Activated effector memory CD4-positive, alpha-beta T cell treated with Interleukin-2 at 50 U/mL for 16 hours (primary cell): ENCODE data around the gene MYO1D.

Experiments
- DNase-seq: peaks from one replicate; pipeline ENCODE4 v3.0.0-alpha.2; 2020

MYO1D gene

GRCh38 chr17:32496395-32497073 lies 380.4 kb downstream of the MYO1D start:
- DNase-seq: no peak

- DNase-seq: no peak
These were observed 381.3 kb downstream of the MYO1D start for GRCh38 chr17:32495359-32496231.

GRCh38 chr17:32494621-32495358 lies 382.1 kb downstream of the MYO1D start:
- no peak for DNase-seq

DNA sequence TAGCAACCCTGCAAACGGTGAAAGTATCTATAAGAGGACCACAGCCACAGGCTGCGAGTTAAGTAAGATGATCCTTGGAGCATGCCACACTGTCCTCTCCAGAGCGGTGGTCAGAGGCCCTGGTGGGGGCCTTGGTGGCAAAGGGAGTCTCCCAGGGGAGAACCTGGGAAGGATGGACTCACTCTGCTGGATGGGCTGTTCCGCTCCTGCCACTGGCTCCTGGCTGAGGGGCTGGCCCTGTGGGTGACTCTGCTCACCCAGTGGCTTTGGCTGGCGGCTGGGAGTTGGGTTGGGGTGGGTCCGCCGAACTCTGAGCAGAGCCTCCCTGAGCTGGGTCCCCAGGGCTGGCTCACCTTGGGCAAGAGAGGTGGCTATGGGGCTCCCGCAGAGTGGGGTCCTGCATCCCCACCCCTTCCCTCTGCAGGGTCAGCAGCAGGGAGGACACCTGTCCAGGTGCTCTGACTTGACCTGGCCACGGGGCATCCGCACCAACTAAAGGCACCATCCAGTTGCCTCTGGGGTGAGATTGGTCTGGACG lies 382.9 kb downstream of the MYO1D start:
- DNase-seq: no peak

- DNase-seq: no peak
These were observed 383.4 kb downstream of the MYO1D start for GRCh38 chr17:32493571-32493970.

- no peak for DNase-seq
These were observed 384.2 kb downstream of the MYO1D start for GRCh38 chr17:32492648-32493289.

- no peak for DNase-seq
These were observed 384.7 kb downstream of the MYO1D start for GRCh38 chr17:32492264-32492589.

GRCh38 chr17:32491371-32492263 lies 385.3 kb downstream of the MYO1D start:
- no peak for DNase-seq

DNA sequence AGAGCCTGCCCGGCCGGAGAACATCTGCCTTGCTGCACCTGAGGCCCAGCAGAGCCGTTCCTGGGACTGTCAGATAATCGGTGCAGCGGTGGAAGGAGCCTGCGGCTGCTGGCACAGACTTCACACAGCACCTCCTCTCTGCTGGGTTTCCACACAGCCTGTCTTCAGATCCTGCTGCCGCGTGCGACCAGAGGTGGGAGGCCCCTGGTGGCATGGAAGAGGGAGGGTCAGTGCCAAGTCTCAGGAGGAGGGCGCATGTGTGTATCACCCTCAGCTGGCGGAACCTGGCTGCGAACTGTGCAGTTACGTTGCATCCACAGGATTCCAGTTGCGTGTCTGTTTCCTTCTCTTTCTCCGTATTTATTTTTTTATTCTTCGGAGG lies 386.8 kb downstream of the MYO1D start:
- DNase-seq: no peak

GRCh38 chr17:32489320-32490100 lies 387.4 kb downstream of the MYO1D start:
- no peak for DNase-seq

GRCh38 chr17:32488604-32489180 lies 388.2 kb downstream of the MYO1D start:
- no peak for DNase-seq

DNA sequence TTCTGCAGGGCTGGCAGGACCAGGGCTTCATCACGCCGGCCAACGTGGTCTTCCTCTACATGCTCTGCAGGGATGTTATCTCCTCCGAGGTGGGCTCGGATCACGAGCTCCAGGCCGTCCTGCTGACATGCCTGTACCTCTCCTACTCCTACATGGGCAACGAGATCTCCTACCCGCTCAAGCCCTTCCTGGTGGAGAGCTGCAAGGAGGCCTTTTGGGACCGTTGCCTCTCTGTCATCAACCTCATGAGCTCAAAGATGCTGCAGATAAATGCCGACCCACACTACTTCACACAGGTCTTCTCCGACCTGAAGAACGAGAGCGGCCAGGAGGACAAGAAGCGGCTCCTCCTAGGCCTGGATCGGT lies 388.8 kb downstream of the MYO1D start:
- no peak for DNase-seq

DNA sequence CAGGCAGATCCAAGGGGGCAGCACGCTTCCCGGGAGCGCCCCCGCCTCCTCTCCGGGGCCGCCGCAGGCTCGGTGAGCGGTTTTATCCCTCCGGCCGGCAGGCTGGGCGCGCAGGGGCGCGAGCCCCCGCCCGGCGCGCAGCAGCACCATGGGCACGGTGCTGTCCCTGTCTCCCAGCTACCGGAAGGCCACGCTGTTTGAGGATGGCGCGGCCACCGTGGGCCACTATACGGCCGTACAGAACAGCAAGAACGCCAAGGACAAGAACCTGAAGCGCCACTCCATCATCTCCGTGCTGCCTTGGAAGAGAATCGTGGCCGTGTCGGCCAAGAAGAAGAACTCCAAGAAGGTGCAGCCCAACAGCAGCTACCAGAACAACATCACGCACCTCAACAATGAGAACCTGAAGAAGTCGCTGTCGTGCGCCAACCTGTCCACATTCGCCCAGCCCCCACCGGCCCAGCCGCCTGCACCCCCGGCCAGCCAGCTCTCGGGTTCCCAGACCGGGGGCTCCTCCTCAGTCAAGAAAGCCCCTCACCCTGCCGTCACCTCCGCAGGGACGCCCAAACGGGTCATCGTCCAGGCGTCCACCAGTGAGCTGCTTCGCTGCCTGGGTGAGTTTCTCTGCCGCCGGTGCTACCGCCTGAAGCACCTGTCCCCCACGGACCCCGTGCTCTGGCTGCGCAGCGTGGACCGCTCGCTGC lies 389.3 kb downstream of the MYO1D start:
- DNase-seq: no peak

DNA sequence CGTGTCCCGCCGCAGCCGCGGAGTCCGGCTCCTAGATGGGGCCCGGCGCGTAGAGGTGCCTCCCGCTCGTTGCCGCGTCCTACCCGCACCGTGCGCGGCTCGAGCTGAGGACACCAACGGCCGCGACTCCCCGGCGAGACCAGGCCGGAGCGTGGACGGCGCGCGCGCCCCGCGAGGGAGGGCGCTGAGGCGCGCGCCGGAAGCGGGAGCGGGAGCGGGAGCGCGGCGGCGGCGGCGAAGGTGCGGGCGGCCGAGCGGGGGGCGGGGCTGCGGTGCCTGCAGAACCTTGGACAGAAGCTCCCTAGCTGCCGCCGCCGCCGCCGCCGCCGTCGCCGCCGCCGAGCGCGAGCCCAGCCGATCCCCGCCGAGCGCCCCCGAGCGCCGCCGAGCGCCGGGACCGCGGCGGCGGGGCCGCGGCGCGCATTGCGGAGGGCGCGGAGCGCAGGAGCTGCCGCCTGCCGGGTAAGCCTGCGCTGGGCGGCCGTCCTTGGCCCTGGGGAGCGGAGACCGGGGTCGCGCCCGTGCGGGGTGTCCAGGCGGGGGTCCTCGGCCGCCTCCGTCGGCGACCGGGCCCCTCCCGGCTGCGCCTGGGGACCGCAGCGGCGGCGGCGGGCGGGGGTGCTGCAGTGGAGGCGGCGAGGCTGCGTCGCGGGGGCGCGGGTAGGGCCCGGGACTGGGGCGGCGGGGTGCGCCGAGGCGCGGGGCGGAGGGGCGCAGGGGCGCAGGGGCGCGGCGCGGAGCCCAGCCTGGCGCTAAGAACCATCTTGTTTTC lies 390.0 kb downstream of the MYO1D start, which contains the start of gene CDK5R1:
TSS of gene CDK5R1 (plus strand) at position 293 of the 772 bp plus-strand sequence. CDS start 628 bp downstream, outside the sequence.
- peak; percentile 65 for DNase-seq

- DNase-seq: peak; percentile 65
These were observed 390.7 kb downstream of the MYO1D start for GRCh38 chr17:32486111-32486700.

GRCh38 chr17:32485261-32486110 lies 391.4 kb downstream of the MYO1D start:
- no peak for DNase-seq

DNA sequence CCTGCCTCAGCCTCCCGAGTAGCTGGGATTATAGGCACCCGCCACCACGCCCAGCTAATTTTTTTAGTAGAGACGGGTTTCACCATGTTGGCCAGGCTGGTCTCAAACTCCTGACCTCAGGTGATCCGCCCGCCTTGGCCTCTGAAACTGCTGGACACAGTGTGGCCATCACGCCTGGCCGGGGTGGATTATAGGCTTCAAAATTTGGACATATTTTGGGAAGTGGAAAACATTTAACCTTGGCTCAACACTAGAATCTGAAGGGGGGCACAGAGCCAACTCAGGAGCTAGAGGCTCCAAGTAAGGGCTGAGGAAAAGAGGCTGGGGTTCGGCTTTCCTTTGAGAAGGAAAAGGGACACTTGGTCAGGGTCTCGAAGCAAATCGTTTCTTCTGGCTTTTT lies 392.3 kb downstream of the MYO1D start:
- no peak for DNase-seq

- no peak for DNase-seq
These were observed 392.9 kb downstream of the MYO1D start for GRCh38 chr17:32484041-32484461.
